K562 (cell line): ENCODE measurements around the gene ESPN. TPM values are rescaled to one million over a fixed set of nuclear protein-coding genes. Genes with fewer than 3 reads are reported as not detected.

Experiments used
- ATAC-seq: fragments of 200-7000 bp; cut with Tn5 transposase; 3 replicates; pipeline ENCODE4 v1.9.1; 2020; ENCODE audit warnings: moderate library complexity
- BruUV-seq: library from RNA; stranded (reverse); fragments of 400-500 nt; replicated peaks from 2 replicates; lab custom pipeline; 2021; lab: Mats Ljungman, UMichigan
- CTCF ChIA-PET: fragments of 300-600 bp; formaldehyde crosslinking; extraction: SDS; loops from one replicate; lab custom pipeline; 2021; ENCODE audit warnings: low intra/inter-chr PET ratio; lab: Yijun Ruan, JAX
- POLR2A ChIA-PET: fragments of 300-600, 350-650 bp; sonication (Branson Sonifier 250); formaldehyde crosslinking; extraction: SDS; loops from one replicate; lab custom pipeline; 2021; ENCODE audit warnings: antibody characterized with exemption, inconsistent platforms; lab: Yijun Ruan, JAX
- DNase-seq, 4 experiments: peaks; one replicate each; pipeline versions ENCODE4 v3.0.0 to v3.0.0-alpha.2; 2011 to 2018; ENCODE audit warnings: low spot score in 3 of 4, mixed read lengths in 3 of 4; ENCODE audit errors: extremely low read depth in 1 of 4
- FAIRE-seq: peaks from 2 replicates; lab custom pipeline; 2011; peaks lifted over from hg19 to GRCh38; lab: Jason Lieb, UNC
- H2AFZ ChIP-seq: 2 replicates; pipeline ENCODE4 v1.6.0; 2011; ENCODE audit warnings: low read depth, low read length, control low read depth, inconsistent platforms
- H3K27ac ChIP-seq: fragments of 200-600 bp; 3 replicates; pipeline ENCODE4 v1.8.0; 2011; ENCODE audit warnings: low read depth, mild to moderate bottlenecking, control low read depth, inconsistent platforms, low read length, moderate library complexity, mixed read lengths; ENCODE audit errors: extremely low read depth
- H3K27me3 ChIP-seq, 2 experiments: fragments of 300-600 bp in 1 of 2; 2 replicates in 1 of 2; 3 replicates in 1 of 2; pipeline versions ENCODE4 v1.6.0 to v1.8.0; 2011; ENCODE audit warnings: inconsistent platforms in 2 of 2, low read length in 2 of 2, mild to moderate bottlenecking in 1 of 2, mixed read lengths in 1 of 2, moderate library complexity in 1 of 2; ENCODE audit not compliant: control insufficient read depth in 2 of 2, insufficient read depth in 2 of 2
- H3K36me3 ChIP-seq: fragments of 300-600 bp; 3 replicates; pipeline ENCODE4 v1.8.0; 2011; ENCODE audit warnings: mild to moderate bottlenecking, low read length, inconsistent platforms; ENCODE audit not compliant: control insufficient read depth, insufficient read depth
- H3K4me1 ChIP-seq, 2 experiments: fragments of 200-600 bp in 1 of 2; replicated peaks in 1 of 2; 2 replicates in 1 of 2; 3 replicates in 1 of 2; pipeline versions ENCODE4 v1.5.1 to v1.8.0; 2011; ENCODE audit warnings: inconsistent platforms in 2 of 2, low read length in 2 of 2, mild to moderate bottlenecking in 1 of 2, mixed read lengths in 1 of 2, moderate library complexity in 1 of 2; ENCODE audit not compliant: control insufficient read depth in 2 of 2, insufficient read depth in 2 of 2
- H3K4me2 ChIP-seq: 2 replicates; pipeline ENCODE4 v1.6.1; 2011; ENCODE audit warnings: low read length, control low read depth, inconsistent platforms, mixed read lengths; ENCODE audit not compliant: insufficient read depth
- H3K4me3 ChIP-seq: fragments of 200-600 bp; sonication (generic), shearing (Covaris generic); 2 replicates; pipeline ENCODE4 v1.5.1; 2016; ENCODE audit warnings: control low read depth, inconsistent platforms
- H3K79me2 ChIP-seq: fragments of 200-600 bp; 3 replicates; pipeline ENCODE4 v1.8.0; 2011; ENCODE audit warnings: low read length, inconsistent platforms; ENCODE audit not compliant: control insufficient read depth, insufficient read depth
- H3K9ac ChIP-seq, 2 experiments: 2 replicates each; pipeline versions ENCODE4 v1.6.0 to v1.6.1; 2011; ENCODE audit warnings: low read depth in 2 of 2, low read length in 2 of 2, control low read depth in 1 of 2, inconsistent platforms in 1 of 2, mild to moderate bottlenecking in 1 of 2, mixed read lengths in 1 of 2; ENCODE audit not compliant: insufficient read depth in 1 of 2
- H3K9me1 ChIP-seq: one replicate; pipeline ENCODE4 v1.6.0; 2011; ENCODE audit warnings: inconsistent platforms, mild to moderate bottlenecking, low read length, moderate library complexity; ENCODE audit not compliant: control insufficient read depth, insufficient read depth
- H3K9me3 ChIP-seq: replicated peaks from 2 replicates; pipeline ENCODE4 v1.5.1; 2011; ENCODE audit warnings: low read depth, low read length, inconsistent platforms; ENCODE audit not compliant: control insufficient read depth, insufficient read depth
- H4K20me1 ChIP-seq: replicated peaks from 2 replicates; pipeline ENCODE4 v1.6.1; 2011; ENCODE audit warnings: low read length, inconsistent platforms, mixed read lengths; ENCODE audit not compliant: control insufficient read depth, insufficient read depth
- CAMTA2 ChIP-seq: fragments of 250-450 bp; sonication (Bioruptor Pico); conservative IDR thresholded peaks from 2 replicates; pipeline ENCODE4 v1.5.1; 2022
- ESRRA ChIP-seq: fragments of 450-650 bp; IDR thresholded peaks from 2 replicates; pipeline ENCODE4 v1.6.1; 2014; ENCODE audit warnings: low read depth, mild to moderate bottlenecking, moderate library complexity, borderline replicate concordance
- HCFC1 ChIP-seq: IDR thresholded peaks from 2 replicates; pipeline ENCODE4 v1.6.1; 2012; ENCODE audit warnings: low read depth, low read length, improper control_type of control experiment
- HDAC6 ChIP-seq: IDR thresholded peaks from 2 replicates; pipeline ENCODE4 v1.6.1; 2012; ENCODE audit warnings: low read depth, mild to moderate bottlenecking, control low read depth, inconsistent platforms, low read length, moderate library complexity
- HNRNPLL ChIP-seq: fragments of 200-400 bp; formaldehyde crosslinking; IDR thresholded peaks from 2 replicates; pipeline ENCODE4 v1.6.1; 2017; ENCODE audit warnings: low read length, low read depth, mild to moderate bottlenecking; ENCODE audit not compliant: poor library complexity, severe bottlenecking
- RBM14 ChIP-seq: fragments of 200-400 bp; formaldehyde crosslinking; IDR thresholded peaks from 2 replicates; pipeline ENCODE4 v1.6.1; 2018; ENCODE audit warnings: low read depth, mild to moderate bottlenecking, low read length, moderate library complexity, borderline replicate concordance; ENCODE audit not compliant: insufficient read depth
- SAFB ChIP-seq: fragments of 200-400 bp; formaldehyde crosslinking; IDR thresholded peaks from 2 replicates; pipeline ENCODE4 v1.6.1; 2017; ENCODE audit warnings: low read depth, low read length, borderline replicate concordance
- SP1 ChIP-seq: sonication (generic); formaldehyde crosslinking; IDR thresholded peaks from 2 replicates; pipeline ENCODE4 v1.8.1; 2022; ENCODE audit warnings: mild to moderate bottlenecking, missing genetic modification reagents
- WGBS: fragments of 100-300 bp; shearing (Covaris generic); methylation state at CpG from one replicate; pipeline ENCODE4 v1.1.6; 2016; ENCODE audit warnings: low coverage, mixed read lengths; ENCODE audit not compliant: insufficient coverage; ENCODE audit errors: missing lambda C conversion rate; 5-methylcytosine and 5-hydroxymethylcytosine counted together
- in situ Hi-C: fragments of 300-500 bp; cut with MboI; formaldehyde crosslinking; loops from 4 replicates; pipeline ENCODE4 v1.15.0; 2018; ENCODE audit warnings: inconsistent platforms, mixed read lengths
- intact Hi-C: fragments of 100-400 bp; cut with micrococcal nuclease; formaldehyde crosslinking; loops from 2 replicates; pipeline ENCODE4 v1.14.2; 2022
- polyA plus RNA-seq, 8 experiments: library from polyadenylated mRNA; depleted of rRNA in 4 of 8; stranded (reverse) in 5 of 8; unstranded in 3 of 8; fragments of >200 nt; fragmentation: Nextera tagmentation in 2 of 8; fragmentation: Illumina TruSeq in 1 of 8; extraction: Ambion mirVana in 2 of 8; extraction: Trizol in 1 of 8; gene quantifications; 2 replicates each; pipeline versions ENCODE4 v1.2.1 to v1.2.3, GENCODE V29; 2011 to 2014; ENCODE audit warnings: inconsistent platforms in 1 of 8, missing spikeins in 1 of 8
- total RNA-seq, 7 experiments: library from RNA; depleted of rRNA in 6 of 7; stranded (reverse); fragments of >200 nt in 6 of 7; fragmentation: Illumina TruSeq in 2 of 7; extraction: Trizol in 2 of 7; gene quantifications; 2 replicates each; pipeline versions ENCODE4 v1.2.1 to v1.2.3, GENCODE V29; 2011 to 2021; ENCODE audit warnings: low replicate concordance in 1 of 7
- TF ChIP-seq, protein P1 (sequence below), 3 experiments: IDR thresholded peaks in 2 of 3; conservative IDR thresholded peaks in 1 of 3; 2 replicates each; pipeline ENCODE4 v1.5.1; 2011 to 2012; ENCODE audit warnings: low read length in 3 of 3, mild to moderate bottlenecking in 3 of 3, control low read depth in 2 of 3, improper control_type of control experiment in 1 of 3, inconsistent platforms in 1 of 3, low read depth in 1 of 3, mixed read lengths in 1 of 3, moderate library complexity in 1 of 3; ENCODE audit not compliant: insufficient read depth in 2 of 3
- TF ChIP-seq, protein P2 (sequence below), 2 experiments: IDR thresholded peaks; 2 replicates each; pipeline ENCODE4 v1.6.1; 2012; ENCODE audit warnings: improper control_type of control experiment in 2 of 2, low read depth in 2 of 2, low read length in 2 of 2, borderline replicate concordance in 1 of 2

The ESPN gene
- total and polyA plus RNA-seq, 9 of the 15 experiments (the other 6 are each of a cell fraction or from before 2014, with no cell fraction given): 0.07 to 1.2 (median 0.45) TPM; not detected in 3

DNA sequence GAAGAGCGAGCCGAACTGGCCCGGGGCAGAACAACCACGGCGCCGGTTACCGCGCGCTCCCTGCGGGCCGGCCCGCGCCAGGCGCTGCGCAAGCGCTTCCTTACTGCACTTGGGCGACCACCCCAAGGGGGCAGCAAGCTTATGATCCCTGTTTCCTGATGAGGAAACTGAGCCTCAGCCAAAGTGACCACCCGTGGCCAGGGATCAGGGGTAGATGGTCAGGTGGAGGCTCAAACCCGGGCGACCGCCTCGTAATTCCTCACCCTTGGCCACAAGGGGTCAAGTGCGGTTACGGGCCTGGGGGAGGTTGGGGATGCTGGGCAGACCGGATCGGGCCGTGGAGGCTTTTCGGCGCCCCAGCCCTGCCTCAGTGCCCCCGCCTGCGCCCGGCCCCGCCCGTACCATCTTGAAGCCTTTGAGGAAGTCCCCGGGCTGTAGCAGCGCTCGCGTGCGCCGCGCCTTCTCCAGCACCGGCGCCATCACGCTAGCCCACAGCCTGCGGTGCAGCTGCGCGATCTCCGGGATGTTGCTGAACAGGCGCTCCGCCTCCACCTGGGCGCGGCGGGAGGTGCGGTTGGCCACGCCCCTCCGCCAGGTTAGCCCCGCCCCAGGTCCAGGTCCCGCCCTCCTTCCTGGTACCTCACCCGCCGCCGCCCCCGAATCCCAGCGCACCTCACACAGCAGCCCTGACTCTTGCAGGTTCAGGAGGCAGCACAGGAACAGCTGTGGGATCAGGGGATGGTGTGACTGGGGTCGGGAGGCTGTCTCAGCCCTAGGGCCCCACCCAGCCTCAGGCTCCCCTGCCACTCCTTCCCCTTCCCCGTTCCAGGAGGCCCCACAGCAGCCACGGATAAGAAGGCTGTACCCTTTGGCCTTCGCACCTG is 46.8 kb downstream of the ESPN start:
- peak overlapping the region; percentile 18 for H3K4me3 ChIP-seq
- H3K36me3 ChIP-seq: no peaks in the 10 kb centered on the region
- peaks cover 10 to 75% of the 10 kb centered on the region in 2 experiments; a peak in 4 of 5 replicates for H3K4me1 ChIP-seq
- in situ Hi-C loops: loop anchor here (5.0 kb wide), 1 partner anchor 59 kb away; no protein-coding TSS in a partner anchor
- ChIA-PET CTCF (interaction anchor here (1.1 kb wide), 1 partner anchor 122 kb away, joined by 3 read pairs; no protein-coding TSS in a partner anchor), POLR2A (interaction anchor here (0.6 to 1.1 kb wide), 4 partner anchors 8 to 332 kb away, joined by 3 read pairs; no protein-coding TSS in a partner anchor)
- no peak overlapping the region for H3K27ac ChIP-seq
- 7% methylated on average over 57 of the region's 67 CpGs for WGBS
- H3K9me3 ChIP-seq: no peaks in the 10 kb centered on the region
- H3K79me2 ChIP-seq: no peaks in the 10 kb centered on the region
- H3K27me3 ChIP-seq: peaks cover 43 to 76% of the 10 kb centered on the region in 2 experiments
- peaks cover 45% of the 10 kb centered on the region for H4K20me1 ChIP-seq
- intact Hi-C loops: loop anchor here (5.0 kb wide), 1 partner anchor 64 kb away; no protein-coding TSS in a partner anchor
- H3K9ac ChIP-seq: peak overlapping the region in 1 of 2 experiments; percentile 61; a peak in 2 of 4 replicates
- ATAC-seq (peak; percentile 80), DNase-seq (peak; percentile 74 to 96 (median 87)), FAIRE-seq (peak; percentile 67)
- no TSS peak for BruUV-seq
- peak overlapping the region; percentile 62 for H3K4me2 ChIP-seq
- peaks cover 2% of the 10 kb centered on the region for H3K9me1 ChIP-seq
- peak overlapping the region; percentile 38; the same call in 1 of the 2 replicates for H2AFZ ChIP-seq
- TF ChIP-seq HDAC6: peak; percentile 82; the same call in 1 of the 2 replicates
- TF ChIP-seq SP1: peak; percentile 58
- TF ChIP-seq HNRNPLL: peak; percentile 61
- 0 out of 2 replicates have a peak, but pooled peaks have one; percentile 18 for TF ChIP-seq RBM14
- TF ChIP-seq, protein P1, sequence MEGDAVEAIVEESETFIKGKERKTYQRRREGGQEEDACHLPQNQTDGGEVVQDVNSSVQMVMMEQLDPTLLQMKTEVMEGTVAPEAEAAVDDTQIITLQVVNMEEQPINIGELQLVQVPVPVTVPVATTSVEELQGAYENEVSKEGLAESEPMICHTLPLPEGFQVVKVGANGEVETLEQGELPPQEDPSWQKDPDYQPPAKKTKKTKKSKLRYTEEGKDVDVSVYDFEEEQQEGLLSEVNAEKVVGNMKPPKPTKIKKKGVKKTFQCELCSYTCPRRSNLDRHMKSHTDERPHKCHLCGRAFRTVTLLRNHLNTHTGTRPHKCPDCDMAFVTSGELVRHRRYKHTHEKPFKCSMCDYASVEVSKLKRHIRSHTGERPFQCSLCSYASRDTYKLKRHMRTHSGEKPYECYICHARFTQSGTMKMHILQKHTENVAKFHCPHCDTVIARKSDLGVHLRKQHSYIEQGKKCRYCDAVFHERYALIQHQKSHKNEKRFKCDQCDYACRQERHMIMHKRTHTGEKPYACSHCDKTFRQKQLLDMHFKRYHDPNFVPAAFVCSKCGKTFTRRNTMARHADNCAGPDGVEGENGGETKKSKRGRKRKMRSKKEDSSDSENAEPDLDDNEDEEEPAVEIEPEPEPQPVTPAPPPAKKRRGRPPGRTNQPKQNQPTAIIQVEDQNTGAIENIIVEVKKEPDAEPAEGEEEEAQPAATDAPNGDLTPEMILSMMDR (IDR thresholded peaks at IDR 0.05 in 2 of 3, conservative IDR thresholded peaks at IDR 0.05 in 1 of 3; ENCODE audit: insufficient read depth in 2 of 3, low read depth in 1 of 3, low read length in 3 of 3): peak in 2 of 3 experiments; percentile 8 to 16; a peak in 1 of 6 replicates
- TF ChIP-seq CAMTA2: no peak
- TF ChIP-seq SAFB: peak; percentile 18; the same call in 1 of the 2 replicates
- TF ChIP-seq HCFC1: no peak
- no peak for TF ChIP-seq ESRRA
- TF ChIP-seq, protein P2, sequence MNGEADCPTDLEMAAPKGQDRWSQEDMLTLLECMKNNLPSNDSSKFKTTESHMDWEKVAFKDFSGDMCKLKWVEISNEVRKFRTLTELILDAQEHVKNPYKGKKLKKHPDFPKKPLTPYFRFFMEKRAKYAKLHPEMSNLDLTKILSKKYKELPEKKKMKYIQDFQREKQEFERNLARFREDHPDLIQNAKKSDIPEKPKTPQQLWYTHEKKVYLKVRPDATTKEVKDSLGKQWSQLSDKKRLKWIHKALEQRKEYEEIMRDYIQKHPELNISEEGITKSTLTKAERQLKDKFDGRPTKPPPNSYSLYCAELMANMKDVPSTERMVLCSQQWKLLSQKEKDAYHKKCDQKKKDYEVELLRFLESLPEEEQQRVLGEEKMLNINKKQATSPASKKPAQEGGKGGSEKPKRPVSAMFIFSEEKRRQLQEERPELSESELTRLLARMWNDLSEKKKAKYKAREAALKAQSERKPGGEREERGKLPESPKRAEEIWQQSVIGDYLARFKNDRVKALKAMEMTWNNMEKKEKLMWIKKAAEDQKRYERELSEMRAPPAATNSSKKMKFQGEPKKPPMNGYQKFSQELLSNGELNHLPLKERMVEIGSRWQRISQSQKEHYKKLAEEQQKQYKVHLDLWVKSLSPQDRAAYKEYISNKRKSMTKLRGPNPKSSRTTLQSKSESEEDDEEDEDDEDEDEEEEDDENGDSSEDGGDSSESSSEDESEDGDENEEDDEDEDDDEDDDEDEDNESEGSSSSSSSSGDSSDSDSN (IDR thresholded peaks at IDR 0.05; ENCODE audit: borderline replicate concordance in 1 of 2, low read depth in 2 of 2, low read length in 2 of 2): peak in 1 of 2 experiments; percentile 8; a peak in 1 of 4 replicates
